Inflammatory macrophage treated with lipopolysaccharide for 4 hours (primary cell): ENCODE measurements around the gene GM2A.
A peak's percentile ranks its signal among the peaks of the same experiment; 100 is the strongest.
"Not testable (repeated sequence)": the region's sequence is repeated elsewhere in the genome, so short reads cannot be mapped to it uniquely, and the experiment has no call there.

Experiments
- DNase-seq: peaks from one replicate; pipeline ENCODE4 v3.0.0-alpha.2; 2020

The GM2A gene

DNA sequence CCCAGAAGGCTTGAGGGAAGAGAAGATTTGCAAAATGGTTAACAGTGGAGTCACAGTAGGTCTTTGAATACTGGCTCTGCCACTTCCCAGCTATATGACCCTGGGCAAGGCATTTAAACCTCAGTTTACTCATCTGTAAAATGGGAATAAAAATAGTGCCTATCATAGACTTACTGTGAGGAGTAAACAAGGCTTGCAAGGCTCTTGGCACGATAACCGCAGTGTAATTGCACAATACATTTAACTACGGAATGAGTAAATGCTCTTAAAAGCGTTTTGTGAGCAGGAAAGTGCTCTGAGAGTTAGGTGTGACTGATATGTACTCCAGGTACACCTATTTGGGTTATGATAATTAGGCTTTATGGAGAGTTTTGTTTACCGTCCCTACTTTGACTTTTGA lies 42.2 kb downstream of the GM2A start:
- no peak for DNase-seq

DNA sequence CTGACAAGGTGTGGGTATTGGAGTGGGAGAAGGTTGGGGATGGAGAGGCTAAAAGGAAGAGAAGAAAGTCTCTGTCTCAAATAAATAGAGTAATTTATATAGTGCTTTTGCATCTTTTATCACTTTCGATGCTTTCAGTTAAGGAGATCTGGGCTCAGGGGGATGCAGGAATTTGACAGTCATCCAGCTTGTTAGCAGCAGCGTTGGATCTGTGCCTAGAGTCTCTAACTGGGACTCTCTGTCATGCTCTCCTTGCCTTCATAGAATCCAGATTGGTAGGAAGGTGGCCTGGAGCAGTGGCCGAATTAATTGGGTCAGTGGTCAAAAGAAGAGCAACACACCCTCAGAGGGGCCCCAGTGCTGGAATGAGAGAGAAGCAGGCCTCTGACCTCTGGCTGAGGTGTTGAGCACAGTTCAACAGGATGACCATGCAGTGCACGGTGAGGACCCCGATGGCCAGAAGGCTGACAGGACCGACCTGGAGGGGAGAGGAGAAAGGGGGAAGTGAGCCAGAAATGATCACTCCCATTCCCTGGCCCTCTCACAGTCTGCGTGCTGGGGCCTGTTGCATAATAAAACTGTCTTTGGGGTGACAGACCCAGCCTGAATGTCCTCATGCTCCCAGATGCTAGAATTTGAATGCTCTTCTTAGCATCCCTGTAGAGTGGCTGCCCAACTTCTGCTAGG lies 42.9 kb downstream of the GM2A start:
- peak; percentile 24 for DNase-seq

DNA sequence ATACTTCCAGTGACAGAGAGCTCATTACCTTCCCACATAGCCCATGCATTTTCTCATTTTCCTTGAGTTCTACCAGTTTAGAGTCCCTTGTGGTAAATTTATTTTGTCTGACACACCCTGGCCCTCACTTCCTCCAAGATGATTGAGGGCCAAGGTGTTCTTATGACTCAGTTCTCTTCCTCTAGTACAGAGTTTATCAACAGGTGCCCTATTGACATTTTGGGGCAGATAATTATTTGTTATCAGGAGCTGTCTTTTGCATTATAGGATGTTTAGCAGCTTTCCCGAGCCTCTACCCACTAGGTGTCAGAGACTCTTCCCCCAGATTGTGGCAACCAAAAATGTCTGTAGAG lies 43.5 kb downstream of the GM2A start:
- DNase-seq: no peak

DNA sequence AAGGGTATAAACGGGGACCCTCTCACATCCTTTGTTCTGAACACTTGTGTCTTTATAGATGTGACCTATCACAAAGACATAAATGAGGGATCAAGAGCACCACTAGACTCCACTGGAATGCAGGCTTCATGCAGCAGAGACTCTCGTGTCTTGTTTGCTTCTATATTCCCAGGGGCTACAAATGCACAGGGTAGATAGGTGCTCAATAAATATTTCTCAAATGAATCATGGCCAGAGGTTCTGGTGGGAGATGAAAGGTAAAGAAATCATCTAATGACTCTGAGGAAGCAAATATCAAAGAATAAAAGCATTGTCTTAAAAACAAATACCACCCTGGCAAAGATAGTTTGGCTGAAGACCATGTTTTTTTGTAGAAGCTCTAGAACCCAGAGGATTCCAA lies 44.0 kb downstream of the GM2A start:
- DNase-seq: no peak

DNA sequence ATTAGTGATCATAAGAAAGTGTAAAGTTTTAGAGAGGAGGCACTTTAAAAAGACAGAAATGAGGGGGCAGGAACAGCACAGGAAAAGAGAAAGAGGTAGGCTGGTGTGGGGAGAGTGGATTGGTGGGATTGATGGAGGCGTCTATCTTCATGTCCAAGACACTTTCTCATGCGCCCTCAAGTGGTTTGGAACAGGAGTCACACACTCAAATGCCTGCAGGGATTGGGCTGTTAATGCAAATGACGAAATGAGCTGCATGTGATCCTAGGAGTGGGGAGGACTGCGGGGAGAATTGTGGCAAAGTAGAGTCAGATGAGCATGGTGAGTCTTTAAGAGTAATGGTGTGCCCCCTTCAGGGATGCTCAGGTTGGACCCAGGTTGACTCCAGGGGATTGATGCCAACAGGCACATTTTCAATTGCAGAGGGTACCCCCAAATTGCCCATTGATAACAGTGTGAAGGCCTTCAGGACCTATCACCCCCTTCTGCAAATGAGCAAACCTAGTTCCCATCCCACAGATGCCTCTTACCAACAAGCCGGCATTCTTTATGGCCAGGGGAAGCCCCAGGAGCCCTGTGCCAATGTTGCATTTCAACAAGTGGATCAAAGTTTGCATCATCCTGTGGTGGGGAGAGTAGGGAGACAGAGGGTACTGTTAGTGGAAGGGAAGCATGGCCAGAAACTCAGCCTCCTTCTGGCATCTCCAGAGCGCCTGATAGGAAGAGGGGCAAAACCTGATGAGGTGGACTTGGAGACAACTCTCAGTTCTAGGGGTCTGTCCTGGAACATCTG lies 45.3 kb downstream of the GM2A start:
- peak; percentile 76 for DNase-seq

DNA sequence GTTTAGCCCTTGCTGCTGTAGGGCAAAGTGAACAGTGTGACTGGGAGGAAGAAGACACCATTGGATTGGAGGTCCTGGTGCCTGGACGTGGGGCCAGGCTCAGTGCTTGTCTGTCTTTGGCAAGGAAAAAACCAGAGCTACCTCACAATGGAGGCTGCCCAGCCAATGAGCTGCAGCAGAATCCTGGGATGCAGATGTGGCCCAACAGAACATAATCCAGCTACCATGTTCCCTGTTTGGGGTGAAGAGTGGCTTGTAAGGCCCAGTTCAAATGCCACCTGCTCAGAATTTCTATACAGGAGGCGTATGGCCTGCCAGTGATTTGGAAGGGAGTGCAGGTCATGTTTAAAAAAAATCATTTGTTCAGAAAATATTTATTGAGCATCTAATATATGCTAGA lies 50.7 kb downstream of the GM2A start, which contains the start of gene SLC36A3:
Gene SLC36A3, minus strand, starts transcription at position 101 of the 400 bp plus-strand sequence. CDS start 412 bp downstream, outside the sequence.
- DNase-seq: no peak

DNA sequence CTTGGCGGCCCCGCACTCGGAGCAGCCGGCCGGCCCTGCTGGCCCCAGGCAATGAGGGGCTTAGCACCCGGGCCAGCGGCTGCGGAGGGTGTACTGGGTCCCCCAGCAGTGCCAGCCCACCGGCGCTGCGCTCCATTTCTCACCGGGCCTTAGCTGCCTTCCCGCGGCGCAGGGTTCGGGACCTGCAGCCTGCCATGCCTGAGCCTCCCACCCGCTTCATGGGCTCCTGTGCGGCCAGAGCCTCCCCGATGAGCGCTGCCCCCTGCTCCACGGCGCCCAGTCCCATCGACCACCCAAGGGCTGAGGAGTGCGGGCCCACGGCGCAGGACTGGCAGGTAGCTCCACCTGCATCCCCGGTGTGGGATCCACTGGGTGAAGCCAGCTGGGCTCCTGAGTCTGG lies 56.3 kb downstream of the GM2A start:
- not testable (repeated sequence) for DNase-seq

DNA sequence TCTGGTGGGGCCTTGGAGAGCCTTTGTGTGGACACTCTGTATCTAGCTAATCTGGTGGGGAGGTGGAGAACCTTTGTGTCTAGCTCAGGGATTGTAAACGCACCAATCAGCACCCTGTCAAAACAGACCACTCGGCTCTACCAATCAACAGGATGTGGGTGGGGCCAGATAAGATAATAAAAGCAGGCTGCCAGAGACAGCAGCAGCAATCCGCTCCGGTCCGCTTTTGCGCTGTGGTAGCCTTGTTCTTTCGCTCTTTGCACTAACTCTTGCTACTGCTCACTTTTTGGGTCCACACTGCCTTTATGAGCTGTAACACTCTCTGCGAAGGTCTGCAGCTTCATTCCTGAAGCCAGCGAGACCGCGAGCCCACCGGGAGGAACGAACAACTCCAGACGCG lies 56.8 kb downstream of the GM2A start:
- not testable (repeated sequence) for DNase-seq

DNA sequence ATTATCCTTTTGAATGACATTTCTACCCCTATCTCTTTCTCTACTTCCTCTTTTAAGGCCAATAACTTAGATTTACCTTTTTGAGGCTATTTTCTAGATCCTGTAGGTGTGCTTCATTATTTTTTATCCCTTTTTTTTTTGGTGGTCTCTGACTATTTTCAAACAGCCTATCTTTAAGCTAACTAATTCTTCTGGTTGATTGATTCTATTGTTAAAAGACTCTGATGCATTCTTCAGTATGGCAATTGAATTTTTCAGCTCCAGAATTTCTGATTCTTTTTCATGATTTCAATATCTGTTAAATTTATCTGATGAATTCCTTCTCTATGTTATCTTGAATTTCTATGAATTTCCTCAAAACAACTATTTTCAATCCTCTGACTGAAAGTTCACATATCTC lies 57.9 kb downstream of the GM2A start:
- no peak for DNase-seq

DNA sequence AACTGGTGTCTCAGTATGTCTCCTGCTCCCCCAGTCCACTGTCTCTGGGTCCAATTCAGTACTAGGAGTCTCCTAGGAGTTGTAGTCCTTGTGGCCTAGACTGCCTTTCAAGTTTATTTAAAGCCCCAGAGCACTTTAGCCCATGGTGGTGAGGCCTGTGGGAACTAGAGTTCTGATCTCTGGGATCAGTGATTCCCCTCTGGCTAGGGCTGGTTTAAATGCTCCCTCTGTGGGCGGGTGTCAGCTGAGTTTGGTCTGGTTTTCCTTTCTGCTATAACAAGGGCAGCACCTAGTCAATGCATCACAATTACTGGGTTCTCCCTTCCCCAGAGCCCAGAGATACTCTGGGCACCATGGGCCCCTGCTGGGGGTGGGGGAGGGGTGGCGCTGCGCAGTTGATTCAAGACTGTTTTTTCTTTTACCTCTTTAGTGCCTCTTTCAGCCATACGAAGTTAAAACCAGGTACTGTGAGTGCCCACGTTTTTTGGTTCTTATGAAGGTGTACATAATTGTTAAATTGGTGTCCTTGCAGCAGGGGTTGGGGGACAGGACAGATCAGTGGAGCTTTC lies 59.9 kb downstream of the GM2A start:
- DNase-seq: peak; percentile 22

DNA sequence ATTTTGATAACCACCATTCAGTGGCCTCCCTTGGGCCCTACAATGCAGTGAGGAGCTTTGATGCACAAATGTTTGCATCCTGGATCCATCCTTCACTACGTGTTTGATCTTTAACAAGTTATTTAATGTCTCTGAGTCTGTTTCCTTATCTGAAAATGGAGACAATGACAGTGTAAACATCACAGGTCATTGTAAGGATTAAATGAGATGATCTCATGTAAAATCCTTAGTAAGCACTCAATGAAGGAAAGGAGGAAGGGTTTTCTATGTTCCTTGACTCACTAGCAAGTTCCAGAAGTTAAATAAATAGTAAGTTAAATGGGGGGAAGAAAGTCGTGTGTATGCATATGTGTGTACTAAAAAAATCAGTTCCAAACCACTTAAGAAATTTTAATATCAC lies 60.4 kb downstream of the GM2A start:
- no peak for DNase-seq

DNA sequence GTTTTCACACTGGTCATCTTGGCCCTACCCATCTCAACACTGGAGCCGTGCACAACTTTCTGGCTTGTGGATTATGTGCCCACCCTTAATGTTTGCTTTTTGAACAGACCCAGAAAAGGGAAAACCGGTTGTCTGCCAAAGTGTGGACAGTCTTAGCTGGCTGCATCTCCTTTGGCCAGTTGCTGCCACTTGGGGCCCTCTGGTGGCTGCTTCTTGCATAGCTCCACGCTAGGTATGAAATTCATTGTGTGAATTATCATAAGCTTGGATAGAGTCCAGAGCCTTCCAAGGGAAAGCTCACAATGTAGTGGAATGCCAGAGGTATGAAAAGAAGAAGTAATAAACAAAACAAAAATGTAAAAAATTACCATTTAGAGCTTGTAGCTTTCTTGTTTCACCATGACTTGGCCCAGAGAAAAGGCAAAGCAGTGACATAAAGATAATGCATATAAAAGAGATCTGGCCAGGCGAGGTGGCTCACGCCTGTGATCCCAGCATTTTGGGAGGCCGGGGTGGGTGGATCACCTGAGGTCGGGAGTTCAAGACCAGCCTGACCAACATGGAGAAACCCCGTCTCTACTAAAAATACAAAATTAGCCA lies 63.1 kb downstream of the GM2A start:
- peak; percentile 76 for DNase-seq

DNA sequence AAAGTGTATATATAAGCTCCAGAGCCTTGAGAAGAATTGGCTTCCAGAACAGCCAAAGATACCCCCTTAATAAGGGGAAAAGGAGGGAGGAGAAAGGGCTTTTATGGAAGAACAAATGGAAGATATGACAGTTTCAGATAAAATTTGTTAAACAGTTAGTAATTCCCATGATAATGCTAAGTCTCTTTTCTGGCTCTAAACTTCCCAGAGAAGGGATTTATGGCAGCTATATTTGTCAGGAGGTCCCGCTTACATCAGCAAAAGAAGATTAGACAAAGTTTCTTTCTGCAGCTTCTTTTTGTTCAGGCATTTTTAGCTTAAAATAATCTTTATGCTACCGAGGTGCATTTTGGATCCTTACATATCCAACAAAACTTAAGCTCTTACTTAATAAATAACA lies 64.9 kb downstream of the GM2A start:
- DNase-seq: no peak

DNA sequence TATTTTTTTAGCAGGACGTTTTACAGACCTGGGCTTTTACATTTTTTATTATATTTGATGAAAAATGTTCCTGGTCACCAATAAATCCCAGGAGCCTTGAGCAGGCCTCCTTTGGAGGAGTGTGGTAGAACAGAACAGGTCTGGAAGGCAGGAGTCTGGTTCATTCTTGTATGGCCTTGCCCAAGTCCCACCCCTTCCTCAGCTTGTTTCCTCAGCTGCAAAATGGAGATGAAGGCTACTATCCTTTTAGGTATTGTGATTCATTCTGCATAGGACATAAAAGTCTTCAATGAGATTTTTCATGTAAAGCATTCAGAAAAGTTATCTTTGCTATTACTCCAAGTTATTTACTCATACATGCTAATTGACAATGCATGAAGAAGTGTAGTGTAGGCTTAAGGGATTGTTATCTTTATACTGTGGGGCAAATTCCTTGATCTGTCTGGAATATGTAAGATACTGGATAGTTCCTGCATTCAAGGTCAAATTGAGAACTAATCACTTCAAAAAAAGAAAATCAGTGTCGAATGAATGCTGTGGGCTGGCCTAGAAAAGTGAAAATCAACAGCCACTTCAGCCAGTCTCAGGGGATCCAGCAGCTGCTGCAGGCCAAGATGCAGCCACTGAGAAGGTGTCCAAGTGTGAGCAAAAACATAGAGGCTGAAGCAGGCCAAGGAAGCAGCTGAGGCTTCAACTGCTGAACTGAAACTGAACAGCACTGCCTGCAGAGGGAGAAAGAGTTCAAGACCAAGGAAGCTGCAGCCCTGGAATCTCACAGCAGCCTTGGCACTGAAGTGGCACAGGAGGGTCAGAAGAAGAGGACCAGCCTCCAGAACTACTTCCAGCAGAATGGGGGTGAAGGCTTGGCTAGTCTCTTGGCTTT lies 66.1 kb downstream of the GM2A start:
- peak; percentile 10 for DNase-seq
